ENCODE measurements around the gene SPEM3. TPM values are rescaled to one million over a fixed set of nuclear protein-coding genes. Genes with fewer than 3 reads are reported as not detected.

SPEM3 gene
- total and polyA plus RNA-seq, 4 donors: not detected

DNA sequence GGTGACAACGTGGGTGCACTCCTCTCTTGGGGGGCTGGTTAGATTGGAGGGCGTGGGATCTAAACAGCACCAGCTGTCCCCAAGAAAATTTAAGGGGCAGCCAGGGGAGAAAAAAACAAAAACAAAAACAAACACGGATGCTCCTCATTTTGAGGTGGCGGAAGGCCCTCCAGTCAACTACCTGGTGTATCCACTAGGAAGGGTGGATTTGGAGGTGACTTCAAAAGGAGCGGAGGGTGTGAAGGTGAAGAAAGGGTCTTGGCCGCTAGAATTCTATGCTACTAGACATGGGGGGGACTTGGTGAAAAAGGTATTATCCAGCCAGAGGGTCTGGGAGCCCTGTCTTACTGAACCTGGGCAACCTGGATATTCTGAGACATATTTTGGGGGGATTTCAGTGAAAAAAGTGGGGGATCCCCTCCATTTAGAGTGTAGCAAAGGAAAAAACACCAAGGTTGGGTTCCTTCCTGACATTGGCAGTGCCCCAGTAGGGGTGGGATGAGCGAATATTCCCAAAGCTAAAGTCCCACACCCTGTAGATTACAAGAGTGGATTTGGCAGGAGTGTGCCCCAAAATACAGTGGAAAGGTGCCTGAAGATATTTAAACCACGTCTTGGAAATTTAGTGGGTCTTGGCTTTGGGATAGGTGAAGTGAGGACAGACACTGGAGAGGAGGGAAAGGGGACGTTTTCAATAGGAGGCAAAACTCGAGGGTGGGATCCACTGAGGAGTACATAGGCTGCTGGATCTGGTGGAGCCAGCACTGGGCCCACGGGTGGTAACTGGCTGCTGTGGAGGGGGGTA lies 10.2 kb downstream of the SPEM3 start:
- TF ChIP-seq NR2F2 (IDR thresholded peaks at IDR 0.05): no peak
- no peak for TF ChIP-seq GABPA (IDR thresholded peaks at IDR 0.05 in 1 of 2, conservative IDR thresholded peaks at IDR 0.05 in 1 of 2)
- TF ChIP-seq, protein P1, sequence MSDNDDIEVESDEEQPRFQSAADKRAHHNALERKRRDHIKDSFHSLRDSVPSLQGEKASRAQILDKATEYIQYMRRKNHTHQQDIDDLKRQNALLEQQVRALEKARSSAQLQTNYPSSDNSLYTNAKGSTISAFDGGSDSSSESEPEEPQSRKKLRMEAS (IDR thresholded peaks at IDR 0.05): no peak
- TF ChIP-seq YY1 (IDR thresholded peaks at IDR 0.05): no peak
- no peak for TF ChIP-seq ZBTB33 (IDR thresholded peaks at IDR 0.05)
- TF ChIP-seq JUND (IDR thresholded peaks at IDR 0.05): no peak
- TF ChIP-seq REST (IDR thresholded peaks at IDR 0.05): no peak
- TF ChIP-seq SP1 (IDR thresholded peaks at IDR 0.05): no peak
- TF ChIP-seq HNF4A (conservative IDR thresholded peaks at IDR 0.05): no peak
- TF ChIP-seq RAD21 (IDR thresholded peaks at IDR 0.05): no peak
- 65% methylated on average over 11 of the region's 11 CpGs for WGBS
- no peaks in the 10 kb centered on the region for H3K9me3 ChIP-seq (ENCODE audit: control insufficient read depth in 4 of 4, low read length in 3 of 4)
- no peak overlapping the region for H3K9ac ChIP-seq (ENCODE audit: low read depth in 1 of 2, low read length in 2 of 2)
- H3K4me1 ChIP-seq (ENCODE audit: control insufficient read depth in 4 of 4, insufficient read depth in 4 of 4, low read length in 3 of 4): peaks cover 20 to 48% (median 39%) of the 10 kb centered on the region in 4 donors
- DNase-seq (ENCODE audit: low spot score): no peak
- peaks cover 0 to 3% (median 0%) of the 10 kb centered on the region in 4 donors for H3K27me3 ChIP-seq (ENCODE audit: control insufficient read depth in 4 of 4, insufficient read depth in 4 of 4, low read length in 3 of 4)
- H3K4me3 ChIP-seq (ENCODE audit: low read depth in 1 of 3, low read length in 3 of 3): peak overlapping the region in 1 of 3 donors; percentile 26
- H3K27ac ChIP-seq (ENCODE audit: low read depth in 1 of 2, low read length in 2 of 2): no peak overlapping the region
- H3K36me3 ChIP-seq (ENCODE audit: control insufficient read depth in 4 of 4, insufficient read depth in 3 of 4, low read depth in 1 of 4, low read length in 3 of 4): no peaks in the 10 kb centered on the region

DNA sequence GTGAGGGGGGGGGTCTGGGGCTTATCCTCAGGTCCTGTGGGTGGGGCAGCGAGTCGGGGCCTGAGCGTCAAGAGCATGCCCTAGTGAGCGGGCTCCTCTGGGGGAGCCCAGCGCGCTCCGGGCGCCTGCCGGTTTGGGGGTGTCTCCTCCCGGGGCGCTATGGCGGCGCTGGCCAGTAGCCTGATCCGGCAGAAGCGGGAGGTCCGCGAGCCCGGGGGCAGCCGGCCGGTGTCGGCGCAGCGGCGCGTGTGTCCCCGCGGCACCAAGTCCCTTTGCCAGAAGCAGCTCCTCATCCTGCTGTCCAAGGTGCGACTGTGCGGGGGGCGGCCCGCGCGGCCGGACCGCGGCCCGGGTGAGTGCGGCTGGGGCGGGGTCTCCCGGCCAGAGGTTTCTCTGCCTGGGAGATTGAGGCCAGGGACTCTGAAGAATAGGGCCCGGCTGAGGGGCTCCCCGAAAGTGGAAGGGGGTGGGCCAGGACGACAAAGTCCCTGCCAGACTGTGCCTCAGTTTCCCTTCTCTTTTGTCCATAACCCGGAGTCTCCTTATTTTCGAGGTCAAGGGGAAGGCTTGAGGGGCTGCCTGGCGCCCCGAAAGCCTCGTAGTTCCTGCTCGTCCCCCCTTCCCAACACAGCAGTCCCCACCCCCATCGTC lies 10.9 kb downstream of the SPEM3 start, which contains the start of gene FGF11:
FGF11 (plus strand) TSS at position 51 of the 651 bp plus-strand sequence; CDS start at position 160, 109 bp downstream.
- no peak within 1 kb of the TSS for H3K9ac ChIP-seq (ENCODE audit: low read depth in 1 of 2, low read length in 2 of 2)
- no peak for DNase-seq (ENCODE audit: low spot score)

More for the DNA sequence above, 10.9 kb downstream of the SPEM3 start, which contains the start of gene FGF11:
- Histone ChIP-seq H3K4me1 (ENCODE audit: control insufficient read depth in 4 of 4, insufficient read depth in 4 of 4, low read length in 3 of 4) (peaks cover 23 to 54% (median 45%) of the 10 kb centered on the region in 4 donors), H3K27ac (ENCODE audit: low read depth in 1 of 2, low read length in 2 of 2) (no peak within 1 kb of the TSS), H3K4me3 (ENCODE audit: low read depth in 1 of 3, low read length in 3 of 3) (peak within 1 kb of the TSS; percentile 26 to 30 (median 28)), H3K36me3 (ENCODE audit: control insufficient read depth in 4 of 4, insufficient read depth in 3 of 4, low read depth in 1 of 4, low read length in 3 of 4) (no peaks in the 10 kb centered on the region), H3K27me3 (ENCODE audit: control insufficient read depth in 4 of 4, insufficient read depth in 4 of 4, low read length in 3 of 4) (peaks cover 0 to 3% (median 0%) of the 10 kb centered on the region in 4 donors), H3K9me3 (ENCODE audit: control insufficient read depth in 4 of 4, low read length in 3 of 4) (no peaks in the 10 kb centered on the region)
- 11% methylated on average over 50 of the region's 50 CpGs for WGBS
- TF ChIP-seq GABPA (IDR thresholded peaks at IDR 0.05 in 1 of 2, conservative IDR thresholded peaks at IDR 0.05 in 1 of 2) (no peak), NR2F2 (IDR thresholded peaks at IDR 0.05) (no peak), CTCF (IDR thresholded peaks at IDR 0.05; ENCODE audit: low read depth, low read length, missing input control) (no peak), FOXA1 (IDR thresholded peaks at IDR 0.05) (no peak), YY1 (IDR thresholded peaks at IDR 0.05) (no peak), JUND (IDR thresholded peaks at IDR 0.05) (no peak), ZBTB33 (IDR thresholded peaks at IDR 0.05) (no peak), TAF1 (conservative IDR thresholded peaks at IDR 0.05) (no peak), HNF4G (IDR thresholded peaks at IDR 0.05) (no peak), HNF4A (conservative IDR thresholded peaks at IDR 0.05) (no peak), SP1 (IDR thresholded peaks at IDR 0.05) (no peak)
- TF ChIP-seq, protein P1 (IDR thresholded peaks at IDR 0.05): no peak
- TF ChIP-seq, protein P2, sequence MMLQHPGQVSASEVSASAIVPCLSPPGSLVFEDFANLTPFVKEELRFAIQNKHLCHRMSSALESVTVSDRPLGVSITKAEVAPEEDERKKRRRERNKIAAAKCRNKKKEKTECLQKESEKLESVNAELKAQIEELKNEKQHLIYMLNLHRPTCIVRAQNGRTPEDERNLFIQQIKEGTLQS (IDR thresholded peaks at IDR 0.05): no peak
